SK-N-SH (cell line): ENCODE measurements around the gene GPR3. TPM values are rescaled to one million over a fixed set of nuclear protein-coding genes. Genes with fewer than 3 reads are reported as not detected.

ENCODE experiments used
- CTCF ChIA-PET: fragments of 300-600, 350-600 bp; formaldehyde crosslinking; extraction: SDS; loops from one replicate; lab custom pipeline; 2021; lab: Yijun Ruan, JAX
- POLR2A ChIA-PET: fragments of 350-600 bp; sonication (Branson Sonifier 250); formaldehyde crosslinking; extraction: SDS; loops from one replicate; lab custom pipeline; 2020; ENCODE audit warnings: antibody characterized with exemption, inconsistent platforms; lab: Yijun Ruan, JAX
- DNase-seq: peaks from one replicate; pipeline ENCODE4 v3.0.0; 2012
- H2AFZ ChIP-seq: fragments of 200-600 bp; sonication (generic); 2 replicates; pipeline ENCODE4 v1.8.1; 2016; ENCODE audit warnings: antibody characterized with exemption, mild to moderate bottlenecking, low read depth
- H3F3A ChIP-seq: fragments of 200-600 bp; sonication (generic); replicated peaks from 2 replicates; pipeline ENCODE3; 2016; ENCODE audit warnings: antibody characterized with exemption, mild to moderate bottlenecking; ENCODE audit not compliant: insufficient read depth
- H3K27ac ChIP-seq, 2 experiments: fragments of 200-500 bp in 1 of 2; fragments of 200-600 bp in 1 of 2; sonication (Bioruptor generic) in 1 of 2; sonication (generic), shearing (Covaris generic) in 1 of 2; 2 replicates each; pipeline versions ENCODE4 v1.5.1 to v1.6.1; 2014 to 2016; ENCODE audit warnings: low read depth in 2 of 2, inconsistent platforms in 1 of 2, low read length in 1 of 2, mild to moderate bottlenecking in 1 of 2, mixed read lengths in 1 of 2
- H3K27me3 ChIP-seq: fragments of 200-600 bp; sonication (generic), shearing (Covaris generic); 2 replicates; pipeline ENCODE4 v1.6.1; 2016; ENCODE audit warnings: mixed run types; ENCODE audit not compliant: insufficient read depth
- H3K36me3 ChIP-seq, 2 experiments: fragments of 200-500 bp in 1 of 2; fragments of 200-600 bp in 1 of 2; sonication (Bioruptor generic) in 1 of 2; sonication (generic) in 1 of 2; replicated peaks in 1 of 2; 2 replicates each; pipeline versions ENCODE3 to v1.5.1; 2014 to 2016; ENCODE audit warnings: low read length in 1 of 2, mild to moderate bottlenecking in 1 of 2; ENCODE audit not compliant: insufficient read depth in 2 of 2, control insufficient read depth in 1 of 2
- H3K4me1 ChIP-seq, 2 experiments: fragments of 200-500 bp in 1 of 2; fragments of 200-600 bp in 1 of 2; sonication (Bioruptor generic) in 1 of 2; sonication (generic), shearing (Covaris generic) in 1 of 2; 2 replicates each; pipeline versions ENCODE4 v1.5.1 to v1.6.1; 2014 to 2016; ENCODE audit warnings: low read depth in 1 of 2, low read length in 1 of 2, mixed run types in 1 of 2; ENCODE audit not compliant: insufficient read depth in 2 of 2, control insufficient read depth in 1 of 2
- H3K4me2 ChIP-seq: fragments of 200-600 bp; sonication (generic), shearing (Covaris generic); 2 replicates; pipeline ENCODE4 v1.6.1; 2017; ENCODE audit warnings: mixed run types
- H3K4me3 ChIP-seq, 2 experiments: fragments of 200-500 bp in 1 of 2; fragments of 200-600 bp in 1 of 2; sonication (Bioruptor generic) in 1 of 2; sonication (generic), shearing (Covaris generic) in 1 of 2; 2 replicates each; pipeline versions ENCODE4 v1.5.1 to v1.8.1; 2014 to 2016; ENCODE audit warnings: low read depth in 2 of 2, inconsistent platforms in 1 of 2, low read length in 1 of 2, mild to moderate bottlenecking in 1 of 2, mixed read lengths in 1 of 2, moderate library complexity in 1 of 2
- H3K79me2 ChIP-seq: fragments of 200-600 bp; sonication (generic); 2 replicates; pipeline ENCODE4 v1.8.1; 2017; ENCODE audit warnings: mild to moderate bottlenecking; ENCODE audit not compliant: insufficient read depth
- H3K9ac ChIP-seq: fragments of 200-600 bp; sonication (generic); 2 replicates; pipeline ENCODE4 v1.6.1; 2017; ENCODE audit warnings: mixed run types
- H3K9me2 ChIP-seq: fragments of 200-600 bp; sonication (generic); 2 replicates; pipeline ENCODE4 v1.6.1; 2017; ENCODE audit warnings: mixed run types
- H3K9me3 ChIP-seq: fragments of 200-600 bp; sonication (generic); 2 replicates; pipeline ENCODE4 v1.6.1; 2017; ENCODE audit warnings: mixed run types, mild to moderate bottlenecking, moderate library complexity
- H4K20me1 ChIP-seq: fragments of 200-600 bp; sonication (generic); 2 replicates; pipeline ENCODE4 v1.6.1; 2017; ENCODE audit warnings: mild to moderate bottlenecking, mixed run types; ENCODE audit not compliant: insufficient read depth
- EP300 ChIP-seq, 2 experiments: IDR thresholded peaks; 2 replicates each; pipeline versions ENCODE4 v1.4.0 to v1.6.1; 2012; ENCODE audit warnings: borderline replicate concordance in 1 of 2, low read depth in 1 of 2, low read length in 1 of 2
- FOXJ3 ChIP-seq: sonication (generic); formaldehyde crosslinking; IDR thresholded peaks from 2 replicates; pipeline ENCODE4 v1.5.1; 2020; ENCODE audit warnings: mild to moderate bottlenecking, missing genetic modification reagents
- FOXM1 ChIP-seq: IDR thresholded peaks from 2 replicates; pipeline ENCODE4 v1.4.0; 2012; ENCODE audit warnings: low read depth, mild to moderate bottlenecking
- GABPA ChIP-seq: IDR thresholded peaks from 2 replicates; pipeline ENCODE4 v1.4.0; 2012; ENCODE audit warnings: low read depth, mild to moderate bottlenecking
- JUND ChIP-seq: IDR thresholded peaks from 2 replicates; pipeline ENCODE4 v1.4.0; 2012
- NFIC ChIP-seq: IDR thresholded peaks from 2 replicates; pipeline ENCODE4 v1.4.0; 2012; ENCODE audit warnings: borderline replicate concordance
- PBX3 ChIP-seq: IDR thresholded peaks from 2 replicates; pipeline ENCODE4; 2012
- RXRA ChIP-seq: IDR thresholded peaks from 2 replicates; pipeline ENCODE4 v1.4.0; 2012; ENCODE audit warnings: low read depth, mild to moderate bottlenecking, borderline replicate concordance
- SIN3A ChIP-seq: IDR thresholded peaks from 2 replicates; pipeline ENCODE4 v1.6.1; 2012; ENCODE audit warnings: low read depth, mild to moderate bottlenecking, low read length, moderate library complexity, borderline replicate concordance
- SMC3 ChIP-seq: IDR thresholded peaks from 2 replicates; pipeline ENCODE4 v1.6.1; 2012; ENCODE audit warnings: low read depth, low read length, improper control_type of control experiment
- TCF12 ChIP-seq: IDR thresholded peaks from 2 replicates; pipeline ENCODE4 v1.4.0; 2012
- USF1 ChIP-seq: IDR thresholded peaks from 2 replicates; pipeline ENCODE4 v1.4.0; 2012; ENCODE audit warnings: low read depth, borderline replicate concordance
- WGBS: methylation state at CpG from one replicate; pipeline ENCODE4 v1.1.6; 2017; ENCODE audit warnings: low lambda C conversion rate; 5-methylcytosine and 5-hydroxymethylcytosine counted together
- polyA plus RNA-seq, 3 experiments: library from polyadenylated mRNA; depleted of rRNA; stranded (reverse); fragments of >200 nt; gene quantifications; 2 replicates each; pipeline ENCODE4 v1.2.3, GENCODE V29; 2012
- TF ChIP-seq, protein P1 (sequence below): IDR thresholded peaks from 2 replicates; pipeline ENCODE4 v1.4.0; 2012; ENCODE audit warnings: low read depth
- TF ChIP-seq, protein P2 (sequence below): fragments of 150-350 bp; IDR thresholded peaks from 2 replicates; pipeline ENCODE4 v1.6.1; 2017; ENCODE audit warnings: antibody characterized with exemption, low read length, low read depth, borderline replicate concordance
- TF ChIP-seq, protein P3 (sequence below): fragments of 150-350 bp; IDR thresholded peaks from 2 replicates; pipeline ENCODE4 v1.6.1; 2016; ENCODE audit warnings: mild to moderate bottlenecking, low read depth, low read length

GPR3 gene
- polyA plus RNA-seq, 1 of the 3 experiments (the other 2 are of a cell fraction) = 6.0 TPM

DNA sequence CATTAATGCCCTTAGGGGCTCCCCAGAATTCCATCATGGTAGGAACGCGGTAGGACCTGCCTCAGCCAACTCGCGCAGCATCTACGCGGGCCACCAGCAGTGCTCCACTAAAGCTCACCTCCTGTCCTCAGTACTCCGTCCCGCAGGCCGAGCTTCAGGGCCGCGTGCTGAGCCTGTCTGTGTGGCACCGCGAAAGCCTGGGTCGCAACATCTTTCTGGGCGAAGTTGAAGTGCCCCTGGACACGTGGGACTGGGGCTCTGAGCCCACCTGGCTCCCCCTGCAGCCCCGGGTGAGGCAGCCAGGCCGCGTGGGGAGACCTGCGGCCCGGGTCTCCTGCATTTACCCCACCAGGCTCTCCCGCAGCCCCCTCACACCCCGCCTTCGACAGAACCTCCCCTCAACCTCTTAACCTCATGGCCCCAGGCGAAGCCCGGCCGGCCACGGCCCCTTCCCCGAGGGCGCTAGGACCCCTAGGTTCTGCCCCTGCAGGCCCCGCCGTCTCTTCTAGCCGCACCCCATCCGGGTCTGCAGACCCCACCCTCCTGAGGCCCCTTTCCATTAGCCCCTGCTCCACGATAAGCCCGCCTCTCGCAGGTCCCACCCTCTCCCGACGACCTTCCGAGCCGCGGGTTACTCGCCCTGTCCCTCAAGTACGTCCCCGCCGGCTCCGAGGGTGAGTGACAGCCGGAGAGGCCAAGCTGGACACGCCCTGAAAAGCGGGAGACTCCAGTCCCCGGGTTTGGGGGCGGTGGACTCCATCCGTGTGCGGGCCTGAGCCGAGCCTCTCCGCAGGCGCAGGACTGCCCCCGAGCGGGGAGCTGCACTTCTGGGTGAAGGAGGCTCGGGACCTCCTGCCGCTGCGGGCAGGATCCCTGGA lies 41.5 kb upstream of the GPR3 start:
- H3K4me2 ChIP-seq = no peak overlapping the region
- TF ChIP-seq, protein P1, sequence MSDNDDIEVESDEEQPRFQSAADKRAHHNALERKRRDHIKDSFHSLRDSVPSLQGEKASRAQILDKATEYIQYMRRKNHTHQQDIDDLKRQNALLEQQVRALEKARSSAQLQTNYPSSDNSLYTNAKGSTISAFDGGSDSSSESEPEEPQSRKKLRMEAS = no peak
- TF ChIP-seq USF1 (no peak), RXRA (no peak), JUND (no peak), PBX3 (no peak), TCF12 (no peak), FOXJ3 (no peak), FOXM1 (no peak), NFIC (no peak), GABPA (no peak)
- TF ChIP-seq, all 33 proteins: peak for 0
- H3F3A ChIP-seq = no peaks in the 10 kb centered on the region
- WGBS = 94% methylated on average over 59 of the region's 62 CpGs
- peaks cover 2 to 3% of the 10 kb centered on the region in 2 experiments for H3K36me3 ChIP-seq
- no peaks in the 10 kb centered on the region for H4K20me1 ChIP-seq
- no peak overlapping the region for H3K27ac ChIP-seq
- no peak overlapping the region for H3K9ac ChIP-seq
- ChIA-PET CTCF (interaction anchor here (0.7 to 12.3 kb wide), 8 partner anchors 9 to 52 kb away, joined by 3 to 219 read pairs (median 4); partner anchors contain the start of gene SYTL1), POLR2A (no interaction called here)
- no peak overlapping the region for H2AFZ ChIP-seq
- no peaks in the 10 kb centered on the region for H3K9me2 ChIP-seq
- no peaks in the 10 kb centered on the region for H3K79me2 ChIP-seq
- H3K9me3 ChIP-seq = no peaks in the 10 kb centered on the region
- no peaks in the 10 kb centered on the region for H3K27me3 ChIP-seq
- H3K4me3 ChIP-seq = no peak overlapping the region
- H3K4me1 ChIP-seq = peaks cover 0 to 10% of the 10 kb centered on the region in 2 experiments; a peak in 1 of 4 replicates
- DNase-seq = no peak

DNA sequence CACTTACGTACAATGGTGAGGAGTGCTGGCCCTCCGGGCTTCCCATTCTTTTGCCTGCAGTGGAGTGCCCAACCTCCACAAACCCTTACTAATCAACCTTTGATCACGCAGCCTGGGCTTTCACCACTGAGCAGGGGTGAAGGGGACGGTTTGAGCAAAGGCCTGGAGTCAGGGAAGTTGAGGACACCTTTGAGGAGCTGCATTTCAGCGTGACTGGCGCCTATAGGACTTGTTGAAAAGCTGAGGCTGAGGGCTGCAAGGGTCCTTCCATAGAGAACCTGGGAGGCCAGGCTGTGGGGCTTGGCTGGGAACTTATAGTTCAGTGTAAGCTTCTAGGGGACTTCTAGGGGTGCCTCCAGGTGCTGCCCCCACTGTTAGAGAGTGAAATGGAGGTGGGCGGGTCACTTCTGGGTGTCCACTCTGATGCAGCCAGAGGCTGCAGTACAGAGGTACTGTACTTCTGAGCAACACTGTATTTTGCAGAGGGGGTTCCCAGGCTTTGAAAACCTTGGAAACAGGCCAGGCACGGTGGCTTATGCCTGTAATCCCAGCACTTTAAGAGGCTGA lies 40.8 kb upstream of the GPR3 start:
- peaks cover 0 to 10% of the 10 kb centered on the region in 2 experiments; a peak in 1 of 4 replicates for H3K4me1 ChIP-seq
- no peaks in the 10 kb centered on the region for H3K9me2 ChIP-seq
- no peaks in the 10 kb centered on the region for H4K20me1 ChIP-seq
- H3K4me2 ChIP-seq = no peak overlapping the region
- H3K4me3 ChIP-seq = no peak overlapping the region
- no peaks in the 10 kb centered on the region for H3K9me3 ChIP-seq
- no peak overlapping the region for H3K27ac ChIP-seq
- POLR2A ChIA-PET = no interaction called here
- no peak overlapping the region for H2AFZ ChIP-seq
- DNase-seq = no peak
- no peaks in the 10 kb centered on the region for H3K79me2 ChIP-seq
- CTCF ChIA-PET = interaction anchor here (0.9 to 12.3 kb wide), 3 partner anchors 14 to 53 kb away, joined by 4 to 219 read pairs (median 85); no protein-coding TSS in a partner anchor
- peaks cover 4 to 5% of the 10 kb centered on the region in 2 experiments for H3K36me3 ChIP-seq
- no peaks in the 10 kb centered on the region for H3K27me3 ChIP-seq
- H3K9ac ChIP-seq = no peak overlapping the region
- 87% methylated on average over 8 of the region's 8 CpGs for WGBS
- no peaks in the 10 kb centered on the region for H3F3A ChIP-seq
- TF ChIP-seq USF1 = no peak
- TF ChIP-seq, protein P2, sequence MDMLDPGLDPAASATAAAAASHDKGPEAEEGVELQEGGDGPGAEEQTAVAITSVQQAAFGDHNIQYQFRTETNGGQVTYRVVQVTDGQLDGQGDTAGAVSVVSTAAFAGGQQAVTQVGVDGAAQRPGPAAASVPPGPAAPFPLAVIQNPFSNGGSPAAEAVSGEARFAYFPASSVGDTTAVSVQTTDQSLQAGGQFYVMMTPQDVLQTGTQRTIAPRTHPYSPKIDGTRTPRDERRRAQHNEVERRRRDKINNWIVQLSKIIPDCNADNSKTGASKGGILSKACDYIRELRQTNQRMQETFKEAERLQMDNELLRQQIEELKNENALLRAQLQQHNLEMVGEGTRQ = no peak
- TF ChIP-seq SMC3 = no peak
- TF ChIP-seq EP300 (IDR thresholded peaks at IDR 0.05; ENCODE audit: borderline replicate concordance in 1 of 2, low read depth in 1 of 2, low read length in 1 of 2) = no peak
- TF ChIP-seq, protein P3, sequence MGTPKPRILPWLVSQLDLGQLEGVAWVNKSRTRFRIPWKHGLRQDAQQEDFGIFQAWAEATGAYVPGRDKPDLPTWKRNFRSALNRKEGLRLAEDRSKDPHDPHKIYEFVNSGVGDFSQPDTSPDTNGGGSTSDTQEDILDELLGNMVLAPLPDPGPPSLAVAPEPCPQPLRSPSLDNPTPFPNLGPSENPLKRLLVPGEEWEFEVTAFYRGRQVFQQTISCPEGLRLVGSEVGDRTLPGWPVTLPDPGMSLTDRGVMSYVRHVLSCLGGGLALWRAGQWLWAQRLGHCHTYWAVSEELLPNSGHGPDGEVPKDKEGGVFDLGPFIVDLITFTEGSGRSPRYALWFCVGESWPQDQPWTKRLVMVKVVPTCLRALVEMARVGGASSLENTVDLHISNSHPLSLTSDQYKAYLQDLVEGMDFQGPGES = no peak
- TF ChIP-seq NFIC = no peak
- no peak for TF ChIP-seq SIN3A
- TF ChIP-seq JUND = no peak
- TF ChIP-seq, protein P1 = no peak
